ENCODE data around the gene COL6A2.

DNA sequence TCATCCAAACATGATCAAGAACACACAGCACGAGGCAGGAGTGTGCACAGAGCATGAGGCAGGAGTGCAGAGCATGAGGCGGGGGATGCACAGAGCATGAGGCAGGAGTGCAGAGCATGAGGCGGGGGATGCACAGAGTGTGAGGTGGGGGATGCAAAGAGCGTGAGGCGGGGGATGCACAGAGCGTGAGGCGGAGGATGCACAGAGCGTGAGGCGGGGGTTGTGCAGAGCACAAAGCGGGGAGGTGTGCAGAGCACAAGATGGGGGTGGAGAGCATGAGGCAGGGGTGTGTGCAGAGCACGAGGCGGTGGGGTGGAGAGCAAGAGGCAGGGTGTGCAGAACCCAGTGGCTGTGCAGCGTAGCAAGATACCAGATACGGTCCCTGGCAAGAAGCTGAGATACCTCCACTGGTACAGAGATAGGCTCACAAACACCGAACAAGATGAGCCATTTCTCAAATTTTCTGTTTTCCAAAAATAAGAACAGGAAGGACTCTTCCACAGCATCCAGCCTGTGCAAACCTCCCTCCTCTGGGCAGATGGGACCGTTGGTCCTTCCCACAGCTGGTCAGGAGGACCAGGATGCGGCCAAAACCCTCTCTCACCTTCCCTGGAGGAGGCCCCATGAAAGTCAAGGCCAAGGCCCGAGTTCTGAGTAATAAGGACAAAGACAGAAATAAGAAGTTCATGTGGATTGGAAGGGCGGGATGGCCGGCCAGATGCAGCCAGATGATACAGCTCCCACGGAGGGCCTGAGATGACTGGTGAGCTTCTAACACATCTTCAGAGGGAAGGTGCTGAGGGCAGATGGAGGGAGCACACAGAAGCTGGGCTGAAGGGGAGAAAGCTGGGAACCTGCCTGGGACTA, 74.3 kb downstream of the COL6A2 start:
- TF ChIP-seq POLR2AphosphoS5 (IDR thresholded peaks at IDR 0.05) (no peak), POLR2A (IDR thresholded peaks at IDR 0.05) (no peak)
- TF ChIP-seq, protein P1, sequence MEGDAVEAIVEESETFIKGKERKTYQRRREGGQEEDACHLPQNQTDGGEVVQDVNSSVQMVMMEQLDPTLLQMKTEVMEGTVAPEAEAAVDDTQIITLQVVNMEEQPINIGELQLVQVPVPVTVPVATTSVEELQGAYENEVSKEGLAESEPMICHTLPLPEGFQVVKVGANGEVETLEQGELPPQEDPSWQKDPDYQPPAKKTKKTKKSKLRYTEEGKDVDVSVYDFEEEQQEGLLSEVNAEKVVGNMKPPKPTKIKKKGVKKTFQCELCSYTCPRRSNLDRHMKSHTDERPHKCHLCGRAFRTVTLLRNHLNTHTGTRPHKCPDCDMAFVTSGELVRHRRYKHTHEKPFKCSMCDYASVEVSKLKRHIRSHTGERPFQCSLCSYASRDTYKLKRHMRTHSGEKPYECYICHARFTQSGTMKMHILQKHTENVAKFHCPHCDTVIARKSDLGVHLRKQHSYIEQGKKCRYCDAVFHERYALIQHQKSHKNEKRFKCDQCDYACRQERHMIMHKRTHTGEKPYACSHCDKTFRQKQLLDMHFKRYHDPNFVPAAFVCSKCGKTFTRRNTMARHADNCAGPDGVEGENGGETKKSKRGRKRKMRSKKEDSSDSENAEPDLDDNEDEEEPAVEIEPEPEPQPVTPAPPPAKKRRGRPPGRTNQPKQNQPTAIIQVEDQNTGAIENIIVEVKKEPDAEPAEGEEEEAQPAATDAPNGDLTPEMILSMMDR (IDR thresholded peaks at IDR 0.05), result no peak

Measured in prostate gland (tissue), 2 donors.